HK-2 (cell line): ENCODE results near the gene TTC9.

Source experiments
- DNase-seq: peaks from one replicate; pipeline ENCODE4 v3.0.0-alpha.2; 2018; ENCODE audit not compliant: unreplicated experiment

The TTC9 gene

DNA sequence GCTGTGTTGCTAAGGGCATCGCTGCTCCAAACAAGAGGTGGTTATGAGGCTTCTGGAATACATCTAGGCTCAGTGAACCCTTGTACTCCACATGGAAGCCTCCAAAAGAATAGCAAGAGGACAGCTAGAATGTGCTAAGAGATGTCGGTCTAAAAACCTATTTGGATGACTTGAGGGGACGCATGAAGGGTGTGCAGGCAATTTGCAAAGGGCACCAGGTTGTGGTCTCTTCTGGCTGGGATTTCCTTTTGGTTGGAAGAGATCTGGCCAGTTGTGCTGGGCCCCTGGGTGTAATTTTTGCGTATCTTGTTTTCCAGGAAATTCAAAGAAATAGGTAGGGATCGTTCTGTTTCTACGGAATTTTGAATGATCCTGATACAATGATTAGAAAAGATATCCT, 4.2 kb downstream of the TTC9 start:
- DNase-seq: no peak

DNA sequence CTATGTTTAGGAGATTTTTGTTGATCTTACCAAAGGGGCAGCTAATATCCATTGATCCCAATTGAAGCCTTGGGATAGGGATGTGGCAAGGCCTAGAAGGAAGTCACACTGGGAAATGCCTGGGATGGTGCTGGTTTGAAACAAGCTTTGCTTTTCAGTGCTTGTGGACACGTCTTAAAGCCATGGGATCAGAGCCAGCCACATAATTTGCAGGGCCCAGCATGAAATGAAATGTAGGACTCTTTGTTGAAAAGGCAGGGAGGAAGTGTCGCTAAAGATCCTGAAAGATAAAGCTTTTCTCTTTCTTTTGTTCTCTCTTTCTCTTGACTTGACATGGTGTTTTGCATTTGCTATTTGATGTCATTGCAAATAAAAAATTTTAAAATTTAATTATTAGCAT, 5.0 kb downstream of the TTC9 start:
- no peak for DNase-seq

DNA sequence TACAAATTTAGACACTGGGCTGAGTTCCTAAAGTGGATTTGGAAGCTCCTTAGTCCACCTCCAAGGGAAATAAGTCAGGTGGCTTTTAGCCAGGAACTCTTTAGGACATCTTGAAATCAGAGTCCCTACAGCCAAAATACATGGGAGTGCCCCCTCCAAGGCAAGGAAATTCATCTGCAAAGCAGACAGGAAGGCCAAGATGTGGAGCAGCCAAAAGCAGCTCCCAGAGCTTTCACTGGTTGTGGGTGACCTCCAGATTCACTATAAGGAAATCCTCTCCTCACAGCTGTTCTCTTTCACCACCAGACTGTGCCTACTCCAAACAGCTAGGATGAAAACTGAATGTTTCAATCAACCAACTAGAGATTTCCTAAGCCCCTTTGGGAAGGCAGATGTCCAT, 6.6 kb downstream of the TTC9 start:
- DNase-seq: no peak

DNA sequence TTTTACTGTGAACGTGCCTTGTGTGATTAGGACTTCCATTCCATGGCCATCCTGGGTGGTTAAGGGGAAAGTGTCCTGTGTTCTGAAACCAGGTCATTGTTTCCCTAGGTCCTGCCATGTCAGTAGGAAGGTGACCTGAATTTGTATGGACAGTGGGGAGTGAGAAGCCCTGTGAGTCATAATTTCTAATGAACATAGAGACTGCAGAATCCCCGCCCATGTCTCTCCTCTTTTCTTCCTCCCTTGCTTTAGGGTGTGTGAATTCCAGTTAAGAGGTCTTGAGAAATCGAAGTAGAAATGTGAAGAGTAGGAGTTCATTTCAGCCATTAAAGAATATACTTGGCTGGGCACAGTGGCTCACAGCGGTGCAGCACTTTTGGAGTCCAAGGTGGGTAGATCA, 8.1 kb downstream of the TTC9 start:
- no peak for DNase-seq

DNA sequence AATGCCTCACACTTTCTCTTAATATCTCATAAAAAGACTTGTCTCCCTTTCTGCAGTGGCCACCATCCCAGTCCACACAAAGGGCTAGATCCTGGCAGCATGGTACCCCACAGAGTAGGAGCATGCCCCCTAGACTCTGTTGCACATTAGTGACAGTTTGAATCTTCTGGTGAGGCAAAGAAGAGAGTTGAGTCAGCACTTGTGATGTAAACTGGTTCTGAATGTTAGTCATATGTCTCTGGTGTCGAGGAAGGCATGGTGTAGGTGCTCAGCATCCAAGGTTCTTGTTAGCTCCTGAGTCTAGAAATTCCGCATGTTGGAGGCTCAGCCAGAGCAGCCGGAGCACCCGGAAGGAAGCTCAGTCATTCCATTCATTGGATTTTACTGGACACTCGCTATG, 9.8 kb downstream of the TTC9 start:
- no peak for DNase-seq

DNA sequence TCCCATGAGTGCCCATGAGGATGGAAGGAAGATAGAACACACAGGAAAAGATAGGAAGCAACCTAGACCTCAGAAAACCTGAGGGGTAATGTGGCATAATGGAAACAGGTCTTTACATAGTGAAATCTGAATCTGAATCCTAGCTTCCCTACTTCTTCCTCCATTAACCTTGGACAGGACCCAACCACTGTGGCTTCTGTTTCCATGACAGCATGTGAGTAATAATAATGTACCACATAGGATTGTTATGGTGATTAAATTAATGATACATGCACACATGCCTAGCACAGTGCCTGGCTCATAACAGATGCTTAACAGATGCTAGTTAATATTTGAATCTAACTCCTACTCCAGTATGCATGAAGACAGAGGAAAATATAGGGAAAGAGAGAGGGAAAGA, 11.2 kb downstream of the TTC9 start:
- DNase-seq: no peak

DNA sequence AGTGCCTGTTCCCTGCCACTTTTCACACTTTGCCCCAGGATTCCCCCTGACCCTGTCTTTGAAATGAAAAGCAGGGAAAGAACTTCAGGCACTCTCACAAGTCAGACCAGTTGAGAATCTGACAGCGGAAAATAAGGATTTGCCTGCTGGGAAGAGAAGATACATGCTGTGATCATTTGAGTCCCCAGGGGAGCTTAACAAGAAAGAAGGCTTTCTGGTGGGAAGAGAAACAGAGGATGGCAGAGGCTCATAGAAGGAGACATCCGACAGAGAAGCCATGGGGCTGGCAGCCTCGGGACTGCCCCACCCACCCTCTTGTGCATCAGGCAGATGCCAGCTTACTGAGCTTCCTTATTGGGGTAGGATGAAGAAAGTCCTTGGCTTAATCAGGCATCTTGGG, 11.9 kb downstream of the TTC9 start:
- no peak for DNase-seq

DNA sequence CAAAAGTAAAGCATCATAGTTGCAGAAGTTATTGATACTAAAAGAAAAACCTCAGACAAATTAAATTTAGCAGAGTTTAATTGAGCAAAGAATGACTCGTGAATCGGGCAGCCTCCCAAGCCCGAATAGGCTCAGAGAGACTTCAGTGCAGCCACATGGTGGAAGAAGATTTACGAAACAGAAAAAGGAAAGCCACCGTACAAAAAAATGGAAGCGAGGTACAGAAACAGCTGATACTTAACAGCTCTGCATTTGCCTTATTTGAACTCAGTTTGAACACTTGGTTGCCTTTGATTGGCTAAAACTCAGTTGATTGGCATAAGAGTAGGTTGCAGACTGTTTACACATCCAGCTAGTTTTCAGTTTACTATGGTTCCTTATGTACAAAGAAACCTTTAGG, 12.9 kb downstream of the TTC9 start:
- no peak for DNase-seq

DNA sequence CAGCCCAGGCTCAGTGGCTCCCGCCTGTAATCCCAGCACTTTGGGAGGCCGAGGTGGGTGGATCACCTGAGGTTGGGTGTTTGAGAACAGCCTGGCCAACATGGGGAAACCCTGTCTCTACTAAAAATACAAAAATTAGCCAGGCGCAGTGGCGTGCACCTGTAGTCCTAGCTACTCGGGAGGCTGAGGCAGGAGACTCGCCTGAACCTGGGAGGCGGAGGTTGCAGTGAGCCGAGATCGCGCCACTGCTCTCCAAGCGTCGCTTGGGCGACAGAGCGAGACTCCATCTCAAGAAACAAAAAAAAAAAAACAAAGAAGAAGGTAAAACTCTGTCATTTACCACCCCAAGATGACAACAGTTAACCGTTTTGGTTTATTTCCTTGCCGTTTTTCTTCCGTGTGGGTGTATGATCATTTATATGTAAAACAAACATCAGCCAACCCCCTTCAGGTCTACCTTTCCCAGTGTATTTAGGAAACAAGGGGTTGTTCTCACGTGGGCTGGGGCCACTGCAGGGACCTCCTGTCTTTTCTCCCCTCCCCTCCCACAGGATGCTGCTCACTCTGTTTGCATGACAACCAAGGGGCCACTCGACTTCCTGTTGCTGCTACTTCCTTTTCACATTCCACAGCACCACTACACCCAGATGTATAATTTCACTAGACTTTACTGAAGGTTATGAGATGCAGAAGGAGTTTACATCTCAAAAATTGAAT, 13.6 kb downstream of the TTC9 start:
- DNase-seq: no peak

DNA sequence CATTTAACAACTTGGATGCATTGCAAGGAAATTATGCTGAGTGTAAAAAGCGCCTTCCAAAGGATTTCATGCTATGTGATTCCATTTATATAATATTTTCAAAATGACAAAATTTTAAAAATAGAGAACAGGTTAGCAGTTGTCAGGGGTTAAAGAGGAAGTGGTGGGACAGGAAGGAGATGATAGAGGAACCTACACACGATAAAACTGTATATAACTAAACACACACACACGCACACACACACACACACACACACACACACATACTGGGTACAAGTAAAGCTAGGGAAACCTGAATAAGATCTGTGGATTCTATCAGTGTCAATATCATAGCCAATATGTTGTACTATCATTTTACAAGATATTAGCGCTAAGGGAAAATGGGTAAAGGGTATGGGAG, 17.2 kb downstream of the TTC9 start:
- DNase-seq: no peak

DNA sequence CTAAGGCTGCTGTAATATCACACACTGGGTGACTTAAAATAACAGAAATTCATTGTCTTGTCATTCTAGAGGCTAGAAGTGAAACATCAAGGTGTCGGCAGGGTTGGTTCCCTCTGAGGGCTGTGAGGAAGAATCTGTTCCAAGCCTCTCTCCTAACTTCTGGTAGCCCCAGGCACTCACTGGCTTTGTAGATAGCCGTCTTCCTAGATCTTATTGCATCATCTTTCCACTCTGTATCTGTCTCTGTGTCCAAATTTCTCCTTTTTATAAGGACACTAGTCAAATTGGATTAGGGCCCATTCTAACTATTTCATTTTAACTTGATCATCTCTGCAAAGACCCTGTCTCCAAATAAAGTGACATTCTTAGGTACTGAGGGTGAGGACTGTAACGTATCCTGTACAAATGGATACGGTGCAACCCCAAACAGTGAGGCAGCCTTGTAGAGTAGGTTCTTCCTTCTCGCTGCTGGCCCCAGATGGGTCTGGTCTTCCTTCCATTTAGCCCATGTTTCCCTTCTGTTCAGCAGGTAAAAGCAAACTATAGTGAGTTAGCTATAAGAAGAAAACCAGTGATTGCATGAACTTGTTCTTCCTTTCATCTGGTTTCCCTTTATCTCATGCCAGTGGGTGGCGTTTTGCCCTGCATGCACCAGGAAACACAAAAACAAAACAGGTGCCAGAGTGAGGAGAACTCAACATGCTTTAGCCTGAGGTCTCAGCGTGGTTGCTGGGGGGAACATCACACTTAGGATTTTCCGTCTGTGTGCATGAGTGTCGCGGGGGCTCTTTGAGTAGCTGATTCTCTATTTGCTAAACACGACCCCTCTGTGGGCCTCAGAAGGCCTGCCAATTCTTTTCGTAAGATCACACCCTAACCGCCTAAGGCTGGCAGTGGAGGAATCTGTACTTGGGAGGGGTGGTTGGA, 19.5 kb downstream of the TTC9 start:
- no peak for DNase-seq

DNA sequence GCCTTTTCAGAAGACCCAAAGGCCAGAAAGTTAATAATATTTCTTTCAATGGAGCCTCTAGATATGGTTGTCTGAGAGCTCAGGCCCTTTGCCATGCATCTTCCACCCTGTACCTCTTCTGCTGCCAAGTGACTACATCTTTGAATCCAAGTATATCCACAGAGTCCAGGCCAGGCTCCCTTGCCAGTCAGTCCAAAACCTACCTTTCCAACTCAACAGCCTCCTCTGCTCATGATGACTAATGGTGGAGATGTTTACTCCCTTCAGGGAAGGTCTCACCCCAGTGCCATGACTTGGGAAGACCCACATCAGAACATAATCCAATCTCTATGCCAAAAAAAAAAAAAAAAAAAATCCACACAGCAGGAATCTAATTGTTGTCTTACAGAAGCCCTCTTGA, 20.4 kb downstream of the TTC9 start:
- DNase-seq: no peak

DNA sequence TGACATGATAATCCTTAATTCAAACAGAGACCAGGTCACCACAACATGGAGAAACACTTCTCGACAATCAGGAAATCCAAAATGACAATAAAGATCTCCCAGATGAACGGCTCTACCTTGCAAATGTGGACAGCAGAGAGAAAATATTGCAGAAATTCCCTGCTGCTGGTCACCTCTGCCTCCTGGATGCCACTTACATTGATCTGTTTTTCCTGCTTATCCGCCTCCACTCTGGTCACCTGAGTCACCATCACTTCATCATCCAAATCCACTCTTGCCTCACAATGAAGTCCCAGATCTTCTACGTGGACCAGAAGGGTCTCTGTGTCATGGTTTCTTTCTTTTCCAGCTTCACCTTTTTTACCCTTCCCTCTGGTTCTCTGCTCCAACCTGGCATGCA, 21.1 kb downstream of the TTC9 start:
- no peak for DNase-seq

DNA sequence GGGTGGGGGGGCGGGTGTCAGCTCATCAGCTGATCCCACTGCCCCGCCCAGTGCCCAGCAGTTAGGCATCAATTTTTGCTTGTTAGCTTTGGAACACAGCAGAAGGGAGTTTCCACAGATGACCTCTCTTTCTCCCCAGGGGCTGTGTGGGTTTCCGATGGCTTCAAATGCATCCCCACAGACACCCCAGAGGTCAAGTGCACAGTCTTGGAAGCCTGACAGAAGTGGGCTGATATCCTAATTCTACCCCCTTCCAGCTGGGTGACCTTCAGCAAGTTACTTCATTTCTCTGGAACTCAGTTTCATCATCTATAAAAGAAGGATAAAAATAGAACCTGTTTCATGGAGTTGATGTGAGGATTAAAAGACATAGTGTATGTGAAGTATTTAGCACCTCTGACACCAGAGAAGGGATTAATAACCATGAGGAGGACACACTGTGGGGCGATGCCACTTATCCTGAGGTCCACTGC, 22.0 kb downstream of the TTC9 start:
- DNase-seq: no peak

DNA sequence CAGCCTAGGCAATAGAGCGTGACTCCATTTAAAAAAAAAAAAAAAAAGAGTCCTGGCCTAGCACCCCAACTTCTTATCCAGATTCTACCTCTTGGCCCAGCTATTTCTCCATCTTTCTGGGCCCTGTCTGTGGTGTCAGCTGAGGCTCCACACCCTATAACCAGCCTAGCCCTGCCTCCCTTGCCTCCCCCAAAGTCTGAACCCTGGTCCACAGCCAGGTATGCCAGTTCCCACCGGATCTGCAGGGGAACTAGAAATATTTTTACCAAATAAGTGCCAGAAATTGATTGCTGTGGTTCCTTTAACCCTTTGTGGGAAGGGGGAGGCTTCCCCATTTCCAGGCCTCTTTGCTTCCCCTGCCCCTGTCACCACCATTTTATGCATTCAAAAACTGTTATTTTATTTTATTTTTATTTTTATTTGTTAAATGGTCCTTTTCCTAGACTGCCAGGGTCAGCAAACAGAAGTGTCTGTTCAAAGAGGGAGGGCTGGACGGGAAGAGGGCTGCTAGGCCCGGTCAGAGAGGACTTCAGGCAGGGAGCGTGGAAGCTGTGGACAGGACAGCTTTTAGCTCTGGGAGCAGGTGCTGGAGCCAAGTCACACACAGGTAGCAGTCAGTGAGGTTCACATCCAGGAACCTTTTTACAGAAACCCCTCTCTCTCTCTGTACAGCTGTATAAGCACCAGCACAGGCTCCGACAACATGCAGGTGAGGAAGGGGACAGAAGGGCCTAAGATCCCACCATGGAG, 23.2 kb downstream of the TTC9 start:
- DNase-seq: no peak

DNA sequence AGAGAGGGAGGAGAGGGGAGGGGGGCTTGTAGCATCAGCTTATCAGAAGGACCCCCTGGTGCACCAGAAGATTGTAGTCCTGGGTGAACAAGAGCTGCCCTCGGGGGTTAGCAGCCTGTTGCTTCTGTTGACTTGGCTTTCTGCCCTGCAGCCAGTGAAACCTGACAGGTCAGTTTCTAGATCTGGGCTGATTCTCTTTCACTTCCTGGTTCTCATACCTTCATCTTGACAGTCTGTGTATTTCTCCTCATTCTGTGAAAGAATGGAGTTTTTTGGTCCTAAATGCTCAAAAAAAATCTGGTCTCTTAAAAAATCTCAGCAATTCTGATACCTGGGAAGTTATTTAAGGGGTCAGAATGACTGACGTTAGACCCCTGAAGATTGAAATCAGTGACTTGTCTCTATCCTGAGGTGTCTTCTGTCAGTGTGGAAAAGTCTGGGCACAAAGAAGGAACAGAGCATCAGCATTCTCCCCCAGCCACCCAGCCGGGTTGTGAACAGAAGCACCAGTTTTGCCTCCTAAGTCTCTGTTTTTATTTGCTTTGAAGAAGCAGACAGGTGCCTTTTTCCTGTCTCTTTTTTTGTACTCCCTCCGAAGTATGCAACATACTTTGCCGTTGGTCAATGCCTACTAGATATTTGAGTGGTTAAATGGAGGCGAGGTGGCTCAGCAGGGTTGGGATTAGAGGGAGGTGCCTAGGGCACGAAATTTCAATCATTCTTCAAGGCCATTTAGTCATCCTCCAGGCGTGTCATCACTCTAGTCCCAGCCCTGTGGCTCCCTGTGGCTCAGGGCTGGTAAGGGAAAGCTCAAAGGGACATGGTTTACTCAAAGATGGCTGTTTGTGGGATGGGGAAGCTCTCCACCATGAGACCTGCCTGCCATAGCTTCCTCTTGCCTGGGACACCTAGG, 24.0 kb downstream of the TTC9 start:
- DNase-seq: peak; percentile 33

DNA sequence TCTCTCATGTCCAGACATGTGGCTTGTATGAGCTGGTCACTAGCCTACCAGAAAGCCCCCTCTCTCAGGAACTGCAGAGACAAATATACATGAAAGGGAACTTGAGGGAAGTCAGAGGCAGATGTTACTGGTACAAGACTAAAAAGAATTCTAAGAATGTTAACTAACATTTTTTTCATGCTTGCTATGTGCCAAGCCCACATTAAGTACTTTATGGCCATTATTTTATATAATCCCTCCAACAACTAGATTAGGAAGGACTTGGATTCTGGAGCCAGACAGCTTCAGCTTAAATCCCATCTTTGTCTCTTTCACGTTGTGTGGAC, 24.6 kb downstream of the TTC9 start:
- no peak for DNase-seq

DNA sequence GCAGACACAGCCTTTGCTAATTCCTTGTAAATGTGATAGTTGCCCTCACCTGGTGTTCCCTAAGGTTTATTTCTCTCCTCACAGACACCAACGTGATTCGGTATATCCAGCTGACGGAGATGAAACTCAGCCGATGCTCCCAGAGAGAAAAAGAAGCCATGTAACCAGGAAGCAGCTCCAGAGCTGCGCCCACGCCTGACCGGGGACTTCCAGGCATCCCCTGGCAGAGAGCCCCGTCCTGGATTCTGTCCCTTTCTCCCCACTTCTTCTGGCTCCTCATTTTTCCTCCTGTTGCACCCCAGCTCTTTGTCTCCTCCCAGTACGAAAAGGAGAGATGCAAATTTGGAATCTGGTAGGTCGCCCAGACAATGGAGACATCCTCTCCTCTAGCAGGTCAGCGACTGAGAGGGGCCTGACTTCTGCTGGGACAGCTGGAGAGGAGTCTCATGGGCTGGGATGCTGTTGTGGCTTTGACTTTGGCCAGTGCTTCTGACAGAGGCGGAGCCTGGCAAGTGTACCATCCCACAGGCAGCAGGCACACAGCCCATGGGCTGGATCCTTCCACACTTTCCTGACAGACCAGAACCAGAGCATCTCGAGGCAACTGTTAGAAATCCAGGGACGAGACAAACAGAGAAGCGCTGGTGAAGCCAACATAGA, 29.4 kb downstream of the TTC9 start:
- no peak for DNase-seq

DNA sequence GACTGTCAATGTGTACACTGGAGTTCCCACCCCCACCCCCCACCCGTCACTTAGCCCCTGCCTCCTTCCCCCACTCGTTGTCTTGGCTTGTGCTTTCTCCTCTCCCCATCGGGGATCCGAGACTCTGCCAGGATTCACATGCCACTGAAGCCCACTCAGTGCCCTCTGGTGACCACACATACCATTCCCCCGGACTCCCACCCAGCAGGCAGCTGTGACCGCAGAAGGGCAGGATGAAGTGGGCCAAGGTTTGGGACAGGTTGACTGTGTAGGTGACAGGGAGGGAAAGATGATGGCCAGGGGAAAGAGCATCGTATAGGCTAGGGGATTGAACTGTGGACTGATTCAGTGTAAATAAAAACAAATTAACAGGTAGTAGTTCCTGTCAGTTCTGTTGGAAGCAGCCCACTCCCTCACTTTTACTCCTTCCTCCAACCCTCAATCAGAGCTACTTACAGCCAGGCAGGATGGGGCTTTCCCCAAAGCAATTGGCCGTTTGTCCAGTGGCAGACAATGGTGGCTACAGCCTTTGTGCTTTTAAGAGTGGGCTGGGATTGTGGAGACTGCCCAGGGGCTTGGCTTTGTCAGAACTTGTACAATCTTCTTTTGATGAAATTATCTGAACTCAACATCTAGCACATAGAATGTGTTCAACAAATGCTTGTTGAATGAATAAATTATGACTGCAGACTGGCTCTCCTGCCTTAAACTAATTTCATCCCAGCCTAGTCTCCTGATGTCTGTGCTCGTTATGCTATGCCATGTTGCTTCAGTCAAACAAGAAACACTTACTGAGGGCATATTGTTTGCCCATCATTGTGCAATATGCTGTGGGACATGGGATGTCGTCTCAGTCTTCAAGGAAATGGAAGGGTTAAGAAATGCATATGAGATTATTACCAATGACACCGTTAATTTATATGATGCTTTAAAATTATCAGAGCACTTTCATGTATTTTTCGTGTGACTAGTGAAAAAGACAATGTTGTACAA, 30.2 kb downstream of the TTC9 start:
- DNase-seq: no peak

DNA sequence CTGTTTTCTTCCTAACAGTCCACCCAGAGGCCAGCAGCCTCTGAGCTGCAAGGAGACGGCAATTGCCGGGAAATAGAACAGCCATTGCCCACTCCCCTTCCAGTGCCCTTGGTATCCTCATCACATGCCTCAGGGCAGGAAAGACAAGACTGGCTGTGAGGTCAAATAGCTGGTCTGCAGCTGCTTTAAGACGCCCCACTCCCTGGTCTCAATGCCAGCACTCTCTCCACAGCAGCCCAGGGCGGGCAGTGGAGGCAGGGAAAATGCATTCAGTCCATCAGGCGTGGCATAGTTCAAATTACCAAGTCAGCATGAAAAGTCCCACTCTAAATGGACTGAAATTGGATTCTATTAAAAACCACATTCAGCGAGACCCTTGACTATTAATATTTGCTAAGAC, 35.6 kb downstream of the TTC9 start:
- no peak for DNase-seq
